AG09309 (cell line): ENCODE data around the gene GON4L.
"Not testable (repeated sequence)": the region's sequence is repeated elsewhere in the genome, so short reads cannot be mapped to it uniquely, and the experiment has no call there.

Source experiments
- DNase-seq: peaks from one replicate; pipeline ENCODE4 v3.0.0-alpha.2; 2010; ENCODE audit warnings: low read depth
- H3K4me3 ChIP-seq: 2 replicates; pipeline ENCODE4 v1.5.1; 2011; ENCODE audit warnings: mild to moderate bottlenecking, low read depth, low read length, moderate library complexity; ENCODE audit not compliant: control insufficient read depth
- TF ChIP-seq, protein P1 (sequence below): IDR thresholded peaks from 2 replicates; pipeline ENCODE4 v1.5.1; 2011; ENCODE audit warnings: mild to moderate bottlenecking, low read depth, low read length, inconsistent platforms; ENCODE audit not compliant: insufficient read depth, control insufficient read depth; ENCODE audit errors: missing control alignments

GON4L gene

DNA sequence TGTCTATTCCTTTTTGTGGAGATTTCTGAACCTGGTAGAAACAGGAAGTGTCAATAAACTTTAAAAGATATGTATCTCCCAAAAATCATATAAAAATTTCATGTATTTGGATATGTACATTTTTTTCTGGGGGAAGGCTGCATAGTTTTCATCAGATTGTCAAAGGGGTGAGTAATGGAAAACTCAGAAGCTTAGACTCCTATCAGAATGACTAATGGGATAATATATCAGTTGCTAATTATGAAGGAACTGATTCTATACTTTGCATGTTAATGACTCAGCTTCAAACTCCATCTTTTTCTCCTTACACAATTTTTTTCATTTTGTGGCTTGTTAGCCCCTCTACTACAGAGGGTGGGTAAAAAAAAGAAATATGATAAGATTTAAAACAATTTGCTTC, 55.9 kb downstream of the GON4L start:
- TF ChIP-seq, protein P1, sequence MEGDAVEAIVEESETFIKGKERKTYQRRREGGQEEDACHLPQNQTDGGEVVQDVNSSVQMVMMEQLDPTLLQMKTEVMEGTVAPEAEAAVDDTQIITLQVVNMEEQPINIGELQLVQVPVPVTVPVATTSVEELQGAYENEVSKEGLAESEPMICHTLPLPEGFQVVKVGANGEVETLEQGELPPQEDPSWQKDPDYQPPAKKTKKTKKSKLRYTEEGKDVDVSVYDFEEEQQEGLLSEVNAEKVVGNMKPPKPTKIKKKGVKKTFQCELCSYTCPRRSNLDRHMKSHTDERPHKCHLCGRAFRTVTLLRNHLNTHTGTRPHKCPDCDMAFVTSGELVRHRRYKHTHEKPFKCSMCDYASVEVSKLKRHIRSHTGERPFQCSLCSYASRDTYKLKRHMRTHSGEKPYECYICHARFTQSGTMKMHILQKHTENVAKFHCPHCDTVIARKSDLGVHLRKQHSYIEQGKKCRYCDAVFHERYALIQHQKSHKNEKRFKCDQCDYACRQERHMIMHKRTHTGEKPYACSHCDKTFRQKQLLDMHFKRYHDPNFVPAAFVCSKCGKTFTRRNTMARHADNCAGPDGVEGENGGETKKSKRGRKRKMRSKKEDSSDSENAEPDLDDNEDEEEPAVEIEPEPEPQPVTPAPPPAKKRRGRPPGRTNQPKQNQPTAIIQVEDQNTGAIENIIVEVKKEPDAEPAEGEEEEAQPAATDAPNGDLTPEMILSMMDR: no peak
- no peak for DNase-seq

DNA sequence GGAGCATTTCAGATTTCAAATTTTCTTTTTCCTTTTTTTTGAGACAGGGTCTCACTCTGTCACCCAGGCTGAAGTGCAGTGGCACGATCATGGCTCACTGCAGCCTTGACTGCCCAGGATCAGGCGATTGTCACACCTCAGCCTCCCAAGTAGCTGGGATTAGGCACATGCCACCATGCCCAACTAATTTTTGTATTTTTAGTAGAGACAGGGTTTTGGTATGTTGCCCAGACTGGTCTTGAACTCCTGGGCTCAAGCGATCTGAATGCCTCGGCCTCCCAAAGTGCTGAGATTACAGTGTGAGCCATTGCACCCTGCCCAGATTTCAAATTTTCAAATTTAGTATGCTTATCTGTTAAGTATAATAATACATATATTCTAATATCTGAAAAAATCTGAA, 61.4 kb downstream of the GON4L start:
- not testable (repeated sequence) for H3K4me3 ChIP-seq, DNase-seq

More for the DNA sequence above, 55.9 kb downstream of the GON4L start:
- no peak overlapping the region for H3K4me3 ChIP-seq

DNA sequence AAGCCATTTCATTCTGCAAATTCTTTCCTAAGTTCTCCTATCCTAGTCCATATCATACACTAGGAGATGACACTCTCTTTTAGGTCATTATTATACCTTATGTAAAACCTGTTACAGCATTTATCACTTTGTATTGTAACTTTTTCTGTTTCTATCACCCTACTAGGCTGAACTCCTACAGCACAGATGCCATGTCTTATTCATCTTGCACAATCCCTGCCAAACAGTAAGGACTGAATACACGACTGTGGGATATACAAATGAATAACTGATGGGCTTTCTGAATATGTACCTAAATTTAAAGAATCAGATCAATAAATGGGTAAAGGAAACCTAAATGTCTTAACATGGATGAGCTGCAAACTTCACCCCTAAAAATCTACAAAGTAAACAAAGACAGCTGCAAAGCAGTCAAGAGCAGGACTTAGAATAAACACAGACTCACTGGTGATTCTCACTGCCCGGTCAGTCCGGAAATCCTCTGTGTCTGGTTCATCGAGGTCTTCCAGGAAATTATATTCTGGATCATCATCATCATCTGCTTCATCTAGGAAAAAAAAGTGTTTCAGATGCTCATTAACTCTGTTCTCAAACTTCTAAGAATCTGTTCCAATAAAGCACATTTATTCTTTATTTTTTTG, 62.3 kb downstream of the GON4L start:
- DNase-seq: no peak
- no peak overlapping the region for H3K4me3 ChIP-seq
- TF ChIP-seq, protein P1: no peak

DNA sequence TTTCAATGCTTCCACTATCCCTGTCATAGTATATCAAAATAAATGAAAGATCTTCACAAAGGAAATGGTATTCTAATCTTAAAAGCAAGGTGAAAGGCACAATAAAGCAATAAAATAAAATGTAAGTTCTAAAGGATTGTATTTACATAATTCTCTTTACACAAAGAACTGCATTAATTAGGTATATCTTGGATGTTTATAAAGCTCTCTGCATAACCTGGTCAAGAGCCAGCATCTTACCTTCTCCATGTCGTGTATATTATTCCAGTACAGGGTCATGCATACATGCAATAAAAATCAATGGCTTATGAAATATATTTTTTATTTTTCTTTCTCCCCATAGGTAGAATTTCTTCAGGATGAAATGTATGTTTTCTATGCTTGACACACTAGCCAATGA, 63.8 kb downstream of the GON4L start:
- DNase-seq: no peak
- H3K4me3 ChIP-seq: no peak overlapping the region
- TF ChIP-seq, protein P1: no peak

DNA sequence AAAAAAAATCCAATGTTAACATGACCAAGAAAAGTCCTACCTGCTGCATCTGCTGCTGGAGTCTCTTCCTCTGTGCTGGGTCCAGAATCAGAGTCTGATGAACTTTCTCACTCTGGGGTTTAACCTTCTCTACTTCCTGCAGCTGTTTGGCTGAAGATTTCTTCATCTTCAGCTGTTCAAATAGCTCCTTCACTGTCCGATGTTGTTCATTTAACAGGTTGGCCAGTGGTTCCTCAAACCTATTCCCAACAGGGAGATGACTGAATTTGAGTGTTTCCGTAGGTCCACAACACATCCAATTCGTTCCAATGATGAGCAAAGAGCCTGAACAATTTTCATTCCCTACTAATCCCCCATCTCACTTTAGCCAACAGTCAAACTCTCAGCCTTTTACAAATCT, 79.4 kb downstream of the GON4L start:
- TF ChIP-seq, protein P1: no peak
- H3K4me3 ChIP-seq: no peak overlapping the region
- DNase-seq: no peak

DNA sequence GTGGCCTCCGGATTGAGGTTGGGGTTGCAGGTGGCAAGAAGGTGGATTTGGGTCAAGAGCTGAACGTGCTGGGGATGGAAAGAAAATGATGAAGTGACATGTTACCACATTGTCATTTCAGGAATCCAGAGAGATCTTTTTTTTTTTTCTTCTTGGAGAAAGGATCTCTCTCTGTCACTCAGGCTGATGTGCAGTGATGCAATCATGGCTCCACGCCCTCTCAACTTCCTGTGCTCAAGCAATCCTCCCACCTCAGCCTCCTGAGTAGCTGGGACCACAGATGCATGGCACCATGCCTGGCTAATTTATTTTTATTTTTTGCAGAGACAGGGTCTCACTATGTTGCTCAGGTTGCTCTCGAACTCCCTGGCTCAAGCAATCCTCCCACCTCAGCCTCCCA, 80.6 kb downstream of the GON4L start:
- no peak for DNase-seq
- no peak overlapping the region for H3K4me3 ChIP-seq
- TF ChIP-seq, protein P1: no peak

DNA sequence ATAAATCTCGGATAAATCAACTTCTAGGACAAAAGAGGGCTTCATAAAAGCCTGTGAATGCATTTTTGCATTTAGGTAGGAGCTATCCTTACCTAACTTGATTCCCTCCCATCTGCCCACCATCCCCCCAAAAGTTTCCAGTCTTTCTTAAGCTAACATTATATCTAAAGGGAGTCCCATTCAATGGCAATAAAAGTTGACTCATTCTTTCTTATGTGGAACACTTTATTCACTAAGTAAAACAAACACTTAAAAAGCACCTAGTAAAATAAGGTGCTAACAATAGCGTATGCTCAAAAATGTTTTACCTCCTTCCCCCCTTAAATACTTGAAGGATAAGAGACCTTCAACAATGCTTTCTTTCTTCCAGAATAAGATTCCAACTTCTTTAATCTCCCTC, 83.8 kb downstream of the GON4L start:
- no peak for DNase-seq
- TF ChIP-seq, protein P1: no peak
- no peak overlapping the region for H3K4me3 ChIP-seq
